SK-N-SH (cell line): ENCODE results near the gene CBX1. TPM values are rescaled to one million over a fixed set of nuclear protein-coding genes. Genes with fewer than 3 reads are reported as not detected.

Experiments
- CTCF ChIA-PET: fragments of 300-600, 350-600 bp; formaldehyde crosslinking; extraction: SDS; loops from one replicate; lab custom pipeline; 2021; lab: Yijun Ruan, JAX
- POLR2A ChIA-PET: fragments of 350-600 bp; sonication (Branson Sonifier 250); formaldehyde crosslinking; extraction: SDS; loops from one replicate; lab custom pipeline; 2020; ENCODE audit warnings: antibody characterized with exemption, inconsistent platforms; lab: Yijun Ruan, JAX
- DNase-seq: peaks from one replicate; pipeline ENCODE4 v3.0.0; 2012
- H2AFZ ChIP-seq: fragments of 200-600 bp; sonication (generic); 2 replicates; pipeline ENCODE4 v1.8.1; 2016; ENCODE audit warnings: antibody characterized with exemption, mild to moderate bottlenecking, low read depth
- H3F3A ChIP-seq: fragments of 200-600 bp; sonication (generic); replicated peaks from 2 replicates; pipeline ENCODE3; 2016; ENCODE audit warnings: antibody characterized with exemption, mild to moderate bottlenecking; ENCODE audit not compliant: insufficient read depth
- H3K27ac ChIP-seq, 2 experiments: fragments of 200-500 bp in 1 of 2; fragments of 200-600 bp in 1 of 2; sonication (Bioruptor generic) in 1 of 2; sonication (generic), shearing (Covaris generic) in 1 of 2; 2 replicates each; pipeline versions ENCODE4 v1.5.1 to v1.6.1; 2014 to 2016; ENCODE audit warnings: low read depth in 2 of 2, inconsistent platforms in 1 of 2, low read length in 1 of 2, mild to moderate bottlenecking in 1 of 2, mixed read lengths in 1 of 2
- H3K27me3 ChIP-seq: fragments of 200-600 bp; sonication (generic), shearing (Covaris generic); 2 replicates; pipeline ENCODE4 v1.6.1; 2016; ENCODE audit warnings: mixed run types; ENCODE audit not compliant: insufficient read depth
- H3K36me3 ChIP-seq, 2 experiments: fragments of 200-500 bp in 1 of 2; fragments of 200-600 bp in 1 of 2; sonication (Bioruptor generic) in 1 of 2; sonication (generic) in 1 of 2; replicated peaks in 1 of 2; 2 replicates each; pipeline versions ENCODE3 to v1.5.1; 2014 to 2016; ENCODE audit warnings: low read length in 1 of 2, mild to moderate bottlenecking in 1 of 2; ENCODE audit not compliant: insufficient read depth in 2 of 2, control insufficient read depth in 1 of 2
- H3K4me1 ChIP-seq, 2 experiments: fragments of 200-500 bp in 1 of 2; fragments of 200-600 bp in 1 of 2; sonication (Bioruptor generic) in 1 of 2; sonication (generic), shearing (Covaris generic) in 1 of 2; 2 replicates each; pipeline versions ENCODE4 v1.5.1 to v1.6.1; 2014 to 2016; ENCODE audit warnings: low read depth in 1 of 2, low read length in 1 of 2, mixed run types in 1 of 2; ENCODE audit not compliant: insufficient read depth in 2 of 2, control insufficient read depth in 1 of 2
- H3K4me2 ChIP-seq: fragments of 200-600 bp; sonication (generic), shearing (Covaris generic); 2 replicates; pipeline ENCODE4 v1.6.1; 2017; ENCODE audit warnings: mixed run types
- H3K4me3 ChIP-seq, 2 experiments: fragments of 200-500 bp in 1 of 2; fragments of 200-600 bp in 1 of 2; sonication (Bioruptor generic) in 1 of 2; sonication (generic), shearing (Covaris generic) in 1 of 2; 2 replicates each; pipeline versions ENCODE4 v1.5.1 to v1.8.1; 2014 to 2016; ENCODE audit warnings: low read depth in 2 of 2, inconsistent platforms in 1 of 2, low read length in 1 of 2, mild to moderate bottlenecking in 1 of 2, mixed read lengths in 1 of 2, moderate library complexity in 1 of 2
- H3K79me2 ChIP-seq: fragments of 200-600 bp; sonication (generic); 2 replicates; pipeline ENCODE4 v1.8.1; 2017; ENCODE audit warnings: mild to moderate bottlenecking; ENCODE audit not compliant: insufficient read depth
- H3K9ac ChIP-seq: fragments of 200-600 bp; sonication (generic); 2 replicates; pipeline ENCODE4 v1.6.1; 2017; ENCODE audit warnings: mixed run types
- H3K9me2 ChIP-seq: fragments of 200-600 bp; sonication (generic); 2 replicates; pipeline ENCODE4 v1.6.1; 2017; ENCODE audit warnings: mixed run types
- H3K9me3 ChIP-seq: fragments of 200-600 bp; sonication (generic); 2 replicates; pipeline ENCODE4 v1.6.1; 2017; ENCODE audit warnings: mixed run types, mild to moderate bottlenecking, moderate library complexity
- H4K20me1 ChIP-seq: fragments of 200-600 bp; sonication (generic); 2 replicates; pipeline ENCODE4 v1.6.1; 2017; ENCODE audit warnings: mild to moderate bottlenecking, mixed run types; ENCODE audit not compliant: insufficient read depth
- CHD2 ChIP-seq: fragments of 150-350 bp; IDR thresholded peaks from 2 replicates; pipeline ENCODE4 v1.6.1; 2018; ENCODE audit warnings: low read length; ENCODE audit not compliant: partially characterized antibody
- ELF1 ChIP-seq: IDR thresholded peaks from 2 replicates; pipeline ENCODE4 v1.4.0; 2012
- EP300 ChIP-seq, 2 experiments: IDR thresholded peaks; 2 replicates each; pipeline versions ENCODE4 v1.4.0 to v1.6.1; 2012; ENCODE audit warnings: borderline replicate concordance in 1 of 2, low read depth in 1 of 2, low read length in 1 of 2
- EZH2phosphoT487 ChIP-seq: fragments of 200-600 bp; sonication (generic); IDR thresholded peaks from 2 replicates; pipeline ENCODE4 v1.6.1; 2017; ENCODE audit warnings: low read depth, mixed run types, mild to moderate bottlenecking, antibody characterized with exemption, moderate library complexity, borderline replicate concordance
- FOSL2 ChIP-seq: IDR thresholded peaks from 2 replicates; pipeline ENCODE4 v1.4.0; 2012; ENCODE audit warnings: low read depth, mild to moderate bottlenecking, moderate library complexity, borderline replicate concordance
- FOXJ3 ChIP-seq: sonication (generic); formaldehyde crosslinking; IDR thresholded peaks from 2 replicates; pipeline ENCODE4 v1.5.1; 2020; ENCODE audit warnings: mild to moderate bottlenecking, missing genetic modification reagents
- FOXM1 ChIP-seq: IDR thresholded peaks from 2 replicates; pipeline ENCODE4 v1.4.0; 2012; ENCODE audit warnings: low read depth, mild to moderate bottlenecking
- GABPA ChIP-seq: IDR thresholded peaks from 2 replicates; pipeline ENCODE4 v1.4.0; 2012; ENCODE audit warnings: low read depth, mild to moderate bottlenecking
- GATA2 ChIP-seq: sonication (generic); formaldehyde crosslinking; IDR thresholded peaks from 2 replicates; pipeline ENCODE4 v1.5.0; 2020; ENCODE audit warnings: mild to moderate bottlenecking, missing genetic modification reagents
- JUND ChIP-seq: IDR thresholded peaks from 2 replicates; pipeline ENCODE4 v1.4.0; 2012
- MEF2A ChIP-seq: IDR thresholded peaks from 2 replicates; pipeline ENCODE4 v1.4.0; 2012; ENCODE audit warnings: low read depth, borderline replicate concordance
- MXI1 ChIP-seq: IDR thresholded peaks from 2 replicates; pipeline ENCODE4 v1.6.1; 2012; ENCODE audit warnings: mild to moderate bottlenecking, low read depth, low read length, improper control_type of control experiment
- NFIC ChIP-seq: IDR thresholded peaks from 2 replicates; pipeline ENCODE4 v1.4.0; 2012; ENCODE audit warnings: borderline replicate concordance
- NRF1 ChIP-seq: IDR thresholded peaks from 2 replicates; pipeline ENCODE4 v1.6.1; 2012; ENCODE audit warnings: low read depth, mild to moderate bottlenecking, low read length
- RCOR1 ChIP-seq: fragments of 150-350 bp; IDR thresholded peaks from 2 replicates; pipeline ENCODE4 v1.6.1; 2017; ENCODE audit warnings: antibody characterized with exemption, low read length
- RFX5 ChIP-seq: IDR thresholded peaks from 2 replicates; pipeline ENCODE4 v1.6.1; 2012; ENCODE audit warnings: mild to moderate bottlenecking, improper control_type of control experiment, low read length
- RXRA ChIP-seq: IDR thresholded peaks from 2 replicates; pipeline ENCODE4 v1.4.0; 2012; ENCODE audit warnings: low read depth, mild to moderate bottlenecking, borderline replicate concordance
- SMC3 ChIP-seq: IDR thresholded peaks from 2 replicates; pipeline ENCODE4 v1.6.1; 2012; ENCODE audit warnings: low read depth, low read length, improper control_type of control experiment
- TAF1 ChIP-seq: IDR thresholded peaks from 2 replicates; pipeline ENCODE4 v1.6.1; 2012; ENCODE audit warnings: low read depth, mild to moderate bottlenecking, low read length, moderate library complexity, borderline replicate concordance
- TCF12 ChIP-seq: IDR thresholded peaks from 2 replicates; pipeline ENCODE4 v1.4.0; 2012
- TEAD4 ChIP-seq: IDR thresholded peaks from 2 replicates; pipeline ENCODE4 v1.4.0; 2012; ENCODE audit warnings: mild to moderate bottlenecking, borderline replicate concordance; ENCODE audit not compliant: insufficient read depth
- WGBS: methylation state at CpG from one replicate; pipeline ENCODE4 v1.1.6; 2017; ENCODE audit warnings: low lambda C conversion rate; 5-methylcytosine and 5-hydroxymethylcytosine counted together
- polyA plus RNA-seq, 3 experiments: library from polyadenylated mRNA; depleted of rRNA; stranded (reverse); fragments of >200 nt; gene quantifications; 2 replicates each; pipeline ENCODE4 v1.2.3, GENCODE V29; 2012
- TF ChIP-seq, protein P1 (sequence below): IDR thresholded peaks from 2 replicates; pipeline ENCODE4 v1.6.1; 2012; ENCODE audit warnings: mild to moderate bottlenecking, low read depth, low read length, moderate library complexity
- TF ChIP-seq, protein P2 (sequence below): IDR thresholded peaks from 2 replicates; pipeline ENCODE4; 2012
- TF ChIP-seq, protein P3 (sequence below): fragments of 150-350 bp; IDR thresholded peaks from 2 replicates; pipeline ENCODE4 v1.6.1; 2017; ENCODE audit warnings: antibody characterized with exemption, low read length, low read depth, borderline replicate concordance

The CBX1 gene
- polyA plus RNA-seq, 1 of the 3 experiments (the other 2 are of a cell fraction) = 102 TPM

DNA sequence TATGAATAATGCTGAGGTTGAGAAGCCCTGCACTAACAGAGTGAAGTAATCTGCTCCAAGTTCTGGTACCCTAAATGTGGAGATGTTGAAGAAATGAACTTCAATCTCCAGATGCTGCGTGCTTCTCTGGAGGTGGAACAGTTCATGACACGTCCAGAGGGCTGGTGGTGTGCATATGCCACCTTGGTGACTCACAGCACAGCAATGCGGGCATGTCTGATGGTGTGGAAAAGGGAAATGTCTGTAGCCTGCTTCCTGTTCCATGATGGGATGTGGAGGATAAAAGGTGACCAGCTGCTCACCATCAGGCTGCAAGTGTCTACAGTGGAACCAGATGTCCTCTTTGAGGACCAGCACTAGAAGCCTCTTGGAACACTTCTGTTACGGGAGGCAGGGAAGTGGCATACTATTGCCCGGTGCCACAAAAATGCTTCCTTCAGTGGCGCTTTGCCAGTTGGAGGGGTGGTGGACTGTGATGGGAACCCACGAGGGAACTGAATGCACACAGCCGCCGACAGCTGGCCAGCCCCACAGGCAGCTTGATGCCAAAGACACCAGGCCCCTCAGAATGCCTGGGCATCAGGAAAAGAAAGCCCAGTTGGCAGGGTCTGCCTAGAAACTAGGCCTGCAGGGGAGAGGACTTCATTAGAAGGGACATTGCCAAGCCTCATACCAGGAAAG lies 26.2 kb upstream of the CBX1 start:
- Histone ChIP-seq H3K9me2 (no peaks in the 10 kb centered on the region), H3K4me1 (peaks cover 7 to 23% of the 10 kb centered on the region in 2 experiments; a peak in 2 of 4 replicates), H3K9ac (no peak overlapping the region), H3K27ac (peak overlapping the region in 1 of 2 experiments; percentile 5; a peak in 1 of 4 replicates)
- no peak for TF ChIP-seq NRF1
- no peak for TF ChIP-seq GATA2 (CRISPR knock-in tag)
- TF ChIP-seq NFIC = no peak
- TF ChIP-seq SMC3 = no peak
- TF ChIP-seq FOXM1 = no peak
- no peak for TF ChIP-seq TAF1
- TF ChIP-seq RXRA = no peak
- no peak for TF ChIP-seq MXI1
- no peak for TF ChIP-seq FOXJ3
- peak; percentile 75; the same call in 1 of the 2 replicates for TF ChIP-seq FOSL2
- TF ChIP-seq RFX5 = no peak
- no peak for TF ChIP-seq RCOR1
- peak; percentile 49; the same call in 1 of the 2 replicates for TF ChIP-seq TCF12
- no peak for TF ChIP-seq EP300 (IDR thresholded peaks at IDR 0.05; ENCODE audit: borderline replicate concordance in 1 of 2, low read depth in 1 of 2, low read length in 1 of 2)
- TF ChIP-seq JUND = peak; percentile 67
- TF ChIP-seq MEF2A = no peak
- no peak for TF ChIP-seq TEAD4
- TF ChIP-seq, all 33 proteins: peak for 3
- H2AFZ ChIP-seq = no peak overlapping the region
- no peaks in the 10 kb centered on the region for H3K9me3 ChIP-seq
- no peak overlapping the region for H3K4me3 ChIP-seq
- H3K79me2 ChIP-seq = no peaks in the 10 kb centered on the region
- H3K27me3 ChIP-seq = no peaks in the 10 kb centered on the region; the same call in 1 of the 2 replicates
- no peaks in the 10 kb centered on the region for H4K20me1 ChIP-seq
- peaks cover 13 to 30% of the 10 kb centered on the region in 2 experiments for H3K36me3 ChIP-seq
- ChIA-PET CTCF (interaction anchor here (0.6 to 17.8 kb wide), 8 partner anchors 8 to 870 kb away, joined by 3 to 232 read pairs (median 3); no protein-coding TSS in a partner anchor), POLR2A (no interaction called here)
- no peak for DNase-seq
- WGBS = 68% methylated on average over 9 of the region's 9 CpGs
- no peak overlapping the region for H3K4me2 ChIP-seq
- no peaks in the 10 kb centered on the region for H3F3A ChIP-seq

DNA sequence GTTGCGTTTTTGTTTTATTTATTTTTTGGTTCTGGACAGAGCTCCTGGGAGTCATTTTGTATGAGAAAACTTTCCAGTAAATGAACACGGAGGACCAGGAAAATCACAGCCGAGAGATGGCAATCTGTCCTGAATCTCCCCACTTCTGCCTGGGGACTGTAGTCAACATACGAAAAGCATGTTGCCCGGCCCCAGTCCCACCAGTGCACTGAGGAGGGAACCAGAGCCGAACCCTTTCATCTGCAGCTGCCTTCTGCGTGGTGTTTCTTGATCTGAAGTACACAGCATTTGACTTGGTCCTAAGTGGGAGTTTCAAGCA lies 25.2 kb upstream of the CBX1 start:
- H3K4me3 ChIP-seq = no peak overlapping the region
- 92% methylated on average over 7 of the region's 7 CpGs for WGBS
- no peaks in the 10 kb centered on the region; the same call in 1 of the 2 replicates for H3K27me3 ChIP-seq
- no peak overlapping the region for H2AFZ ChIP-seq
- H3K79me2 ChIP-seq = no peaks in the 10 kb centered on the region
- no peaks in the 10 kb centered on the region for H3K9me3 ChIP-seq
- H3K9ac ChIP-seq = no peak overlapping the region
- H3K4me2 ChIP-seq = no peak overlapping the region
- no peaks in the 10 kb centered on the region for H4K20me1 ChIP-seq
- H3K9me2 ChIP-seq = no peaks in the 10 kb centered on the region
- H3F3A ChIP-seq = no peaks in the 10 kb centered on the region
- TF ChIP-seq, protein P1, sequence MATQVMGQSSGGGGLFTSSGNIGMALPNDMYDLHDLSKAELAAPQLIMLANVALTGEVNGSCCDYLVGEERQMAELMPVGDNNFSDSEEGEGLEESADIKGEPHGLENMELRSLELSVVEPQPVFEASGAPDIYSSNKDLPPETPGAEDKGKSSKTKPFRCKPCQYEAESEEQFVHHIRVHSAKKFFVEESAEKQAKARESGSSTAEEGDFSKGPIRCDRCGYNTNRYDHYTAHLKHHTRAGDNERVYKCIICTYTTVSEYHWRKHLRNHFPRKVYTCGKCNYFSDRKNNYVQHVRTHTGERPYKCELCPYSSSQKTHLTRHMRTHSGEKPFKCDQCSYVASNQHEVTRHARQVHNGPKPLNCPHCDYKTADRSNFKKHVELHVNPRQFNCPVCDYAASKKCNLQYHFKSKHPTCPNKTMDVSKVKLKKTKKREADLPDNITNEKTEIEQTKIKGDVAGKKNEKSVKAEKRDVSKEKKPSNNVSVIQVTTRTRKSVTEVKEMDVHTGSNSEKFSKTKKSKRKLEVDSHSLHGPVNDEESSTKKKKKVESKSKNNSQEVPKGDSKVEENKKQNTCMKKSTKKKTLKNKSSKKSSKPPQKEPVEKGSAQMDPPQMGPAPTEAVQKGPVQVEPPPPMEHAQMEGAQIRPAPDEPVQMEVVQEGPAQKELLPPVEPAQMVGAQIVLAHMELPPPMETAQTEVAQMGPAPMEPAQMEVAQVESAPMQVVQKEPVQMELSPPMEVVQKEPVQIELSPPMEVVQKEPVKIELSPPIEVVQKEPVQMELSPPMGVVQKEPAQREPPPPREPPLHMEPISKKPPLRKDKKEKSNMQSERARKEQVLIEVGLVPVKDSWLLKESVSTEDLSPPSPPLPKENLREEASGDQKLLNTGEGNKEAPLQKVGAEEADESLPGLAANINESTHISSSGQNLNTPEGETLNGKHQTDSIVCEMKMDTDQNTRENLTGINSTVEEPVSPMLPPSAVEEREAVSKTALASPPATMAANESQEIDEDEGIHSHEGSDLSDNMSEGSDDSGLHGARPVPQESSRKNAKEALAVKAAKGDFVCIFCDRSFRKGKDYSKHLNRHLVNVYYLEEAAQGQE = no peak
- TF ChIP-seq MXI1 = no peak
- TF ChIP-seq, protein P2, sequence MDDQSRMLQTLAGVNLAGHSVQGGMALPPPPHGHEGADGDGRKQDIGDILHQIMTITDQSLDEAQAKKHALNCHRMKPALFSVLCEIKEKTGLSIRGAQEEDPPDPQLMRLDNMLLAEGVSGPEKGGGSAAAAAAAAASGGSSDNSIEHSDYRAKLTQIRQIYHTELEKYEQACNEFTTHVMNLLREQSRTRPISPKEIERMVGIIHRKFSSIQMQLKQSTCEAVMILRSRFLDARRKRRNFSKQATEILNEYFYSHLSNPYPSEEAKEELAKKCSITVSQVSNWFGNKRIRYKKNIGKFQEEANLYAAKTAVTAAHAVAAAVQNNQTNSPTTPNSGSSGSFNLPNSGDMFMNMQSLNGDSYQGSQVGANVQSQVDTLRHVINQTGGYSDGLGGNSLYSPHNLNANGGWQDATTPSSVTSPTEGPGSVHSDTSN = no peak
- TF ChIP-seq EZH2phosphoT487 = no peak
- TF ChIP-seq GABPA = no peak
- no peak for TF ChIP-seq NFIC
- no peak for TF ChIP-seq NRF1
- no peak for TF ChIP-seq CHD2
- TF ChIP-seq, protein P3, sequence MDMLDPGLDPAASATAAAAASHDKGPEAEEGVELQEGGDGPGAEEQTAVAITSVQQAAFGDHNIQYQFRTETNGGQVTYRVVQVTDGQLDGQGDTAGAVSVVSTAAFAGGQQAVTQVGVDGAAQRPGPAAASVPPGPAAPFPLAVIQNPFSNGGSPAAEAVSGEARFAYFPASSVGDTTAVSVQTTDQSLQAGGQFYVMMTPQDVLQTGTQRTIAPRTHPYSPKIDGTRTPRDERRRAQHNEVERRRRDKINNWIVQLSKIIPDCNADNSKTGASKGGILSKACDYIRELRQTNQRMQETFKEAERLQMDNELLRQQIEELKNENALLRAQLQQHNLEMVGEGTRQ = no peak
- no peak for TF ChIP-seq ELF1
- peaks cover 7 to 23% of the 10 kb centered on the region in 2 experiments; a peak in 2 of 4 replicates for H3K4me1 ChIP-seq
- H3K36me3 ChIP-seq = peaks cover 22 to 40% of the 10 kb centered on the region in 2 experiments
- CTCF ChIA-PET = interaction anchor here (0.7 to 17.8 kb wide), 8 partner anchors 9 to 156 kb away, joined by 3 to 232 read pairs (median 3); no protein-coding TSS in a partner anchor
- no peak for DNase-seq
- H3K27ac ChIP-seq = no peak overlapping the region
- POLR2A ChIA-PET = no interaction called here
